PC-3 (cell line): ENCODE measurements around the gene ZNF672. TPM values are rescaled to one million over a fixed set of nuclear protein-coding genes. Genes with fewer than 3 reads are reported as not detected.

ENCODE experiments used
- ATAC-seq: fragments of 200-7000 bp; cut with Tn5 transposase; 2 replicates; pipeline ENCODE4 v1.9.1; 2020; ENCODE audit warnings: mild to moderate bottlenecking, moderate library complexity
- BruUV-seq: library from RNA; stranded (reverse); fragments of 400-500 nt; replicated peaks from 2 replicates; lab custom pipeline; 2021; lab: Mats Ljungman, UMichigan
- CTCF ChIA-PET: fragments of 300-600 bp; sonication (Branson Sonifier 250); formaldehyde crosslinking; loops from one replicate; lab custom pipeline; 2022; ENCODE audit warnings: antibody characterized with exemption; lab: Charles Lee
- POLR2A ChIA-PET: fragments of 300-600 bp; sonication (Branson Sonifier 250); formaldehyde crosslinking; loops from one replicate; lab custom pipeline; 2022; ENCODE audit warnings: antibody characterized with exemption; ENCODE audit not compliant: unreplicated experiment; lab: Charles Lee
- DNase-seq: peaks from one replicate; pipeline ENCODE4 v3.0.0-alpha.2; 2015
- H2AFZ ChIP-seq: fragments of 300-600 bp; sonication (generic); 2 replicates; pipeline ENCODE4 v1.6.0; 2016; ENCODE audit warnings: antibody characterized with exemption, low read length
- H3F3A ChIP-seq: fragments of 300-600 bp; sonication (generic); one replicate; pipeline ENCODE4 v1.6.0; 2017; ENCODE audit warnings: antibody characterized with exemption, low read length, control low read depth, mild to moderate bottlenecking; ENCODE audit not compliant: unreplicated experiment
- H3K27ac ChIP-seq: fragments of 300-600 bp; sonication (generic); 2 replicates; pipeline ENCODE4 v1.5.1; 2016; ENCODE audit warnings: mild to moderate bottlenecking, low read length
- H3K27me3 ChIP-seq: fragments of 300-600 bp; sonication (generic); 2 replicates; pipeline ENCODE4 v1.6.1; 2016; ENCODE audit warnings: low read length, mixed read lengths
- H3K36me3 ChIP-seq: fragments of 300-600 bp; sonication (generic); 2 replicates; pipeline ENCODE4 v1.6.1; 2016; ENCODE audit warnings: low read depth, mixed run types, low read length, mixed read lengths
- H3K4me1 ChIP-seq: fragments of 300-600 bp; sonication (generic); 2 replicates; pipeline ENCODE4 v1.5.1; 2016; ENCODE audit warnings: low read length; ENCODE audit not compliant: insufficient read depth
- H3K4me2 ChIP-seq: fragments of 300-600 bp; sonication (generic); 2 replicates; pipeline ENCODE4 v1.6.0; 2016; ENCODE audit warnings: low read length
- H3K4me3 ChIP-seq: fragments of 300-600 bp; sonication (generic); 2 replicates; pipeline ENCODE4 v1.5.1; 2016; ENCODE audit warnings: mild to moderate bottlenecking, low read length, mixed read lengths
- H3K79me2 ChIP-seq: fragments of 300-600 bp; sonication (generic); 2 replicates; pipeline ENCODE4 v1.6.1; 2017; ENCODE audit warnings: low read length, mixed read lengths
- H3K9ac ChIP-seq: fragments of 300-600 bp; sonication (generic); 2 replicates; pipeline ENCODE4 v1.6.0; 2016; ENCODE audit warnings: mild to moderate bottlenecking, low read length
- H3K9me2 ChIP-seq: fragments of 300-600 bp; sonication (generic); replicated peaks from 2 replicates; pipeline ENCODE4 v1.6.1; 2016; ENCODE audit warnings: mixed run types, low read length, mixed read lengths
- H3K9me3 ChIP-seq: fragments of 300-600 bp; sonication (generic); 2 replicates; pipeline ENCODE4 v1.6.1; 2016; ENCODE audit warnings: low read length, mixed read lengths
- H4K20me1 ChIP-seq: fragments of 300-600 bp; sonication (generic); 2 replicates; pipeline ENCODE4 v1.6.1; 2016; ENCODE audit warnings: low read length, mixed read lengths
- CTCF ChIP-seq: fragments of 300-600 bp; sonication (generic); conservative IDR thresholded peaks from 2 replicates; pipeline ENCODE4 v1.5.1; 2017; ENCODE audit warnings: antibody characterized with exemption, low read depth, mild to moderate bottlenecking, low read length
- EZH2 ChIP-seq: fragments of 300-600 bp; sonication (generic); IDR thresholded peaks from one replicate; pipeline ENCODE4 v1.6.1; 2017; ENCODE audit warnings: antibody characterized with exemption, mild to moderate bottlenecking, low read length; ENCODE audit not compliant: unreplicated experiment
- EZH2phosphoT487 ChIP-seq: fragments of 300-600 bp; sonication (generic); IDR thresholded peaks from 2 replicates; pipeline ENCODE4 v1.6.1; 2018; ENCODE audit warnings: mild to moderate bottlenecking, antibody characterized with exemption, low read length, borderline replicate concordance
- intact Hi-C: fragments of 100-400 bp; cut with micrococcal nuclease; formaldehyde crosslinking; loops from 2 replicates; pipeline ENCODE4 v1.9.0; 2023
- total RNA-seq: library from RNA; depleted of rRNA; stranded (reverse); fragments of >200 nt; gene quantifications from 2 replicates; pipeline ENCODE4 v1.2.3, GENCODE V29; 2014

Gene ZNF672
- total RNA-seq, 1 experiment from 2014 or later = 83.9 TPM

- Histone ChIP-seq H3K4me3 (no peak overlapping the region), H4K20me1 (no peaks in the 10 kb centered on the region), H3K9me3 (no peaks in the 10 kb centered on the region), H3K9me2 (no peaks in the 10 kb centered on the region), H3K36me3 (peaks cover 33% of the 10 kb centered on the region; the same call in 1 of the 2 replicates), H3K79me2 (peaks cover 54% of the 10 kb centered on the region), H3K4me2 (no peak overlapping the region), H3K27ac (no peak overlapping the region), H3F3A (no peaks in the 10 kb centered on the region), H3K27me3 (no peaks in the 10 kb centered on the region), H2AFZ (no peak overlapping the region), H3K9ac (no peak overlapping the region), H3K4me1 (peaks cover 12% of the 10 kb centered on the region)
- no peak for ATAC-seq
- POLR2A ChIA-PET = no interaction called here
- intact Hi-C loops = no loop called here
- no TSS peak for BruUV-seq
- TF ChIP-seq EZH2phosphoT487 (no peak), EZH2 (no peak), CTCF (no peak)
- no peak for DNase-seq
- CTCF ChIA-PET = no interaction called here
These were observed 4.8 kb downstream of the ZNF672 start for GRCh38 chr1:248842781-248843331.

GRCh38 chr1:248843687-248844086 lies 5.7 kb downstream of the ZNF672 start:
- Histone ChIP-seq H3K4me2 (no peak overlapping the region), H3K27ac (no peak overlapping the region), H3K9ac (no peak overlapping the region), H3K4me1 (peaks cover 12% of the 10 kb centered on the region), H3K36me3 (peaks cover 41% of the 10 kb centered on the region; the same call in 1 of the 2 replicates), H3K4me3 (no peak overlapping the region), H3K79me2 (peaks cover 54% of the 10 kb centered on the region), H3K9me2 (no peaks in the 10 kb centered on the region), H3K9me3 (no peaks in the 10 kb centered on the region), H3F3A (no peaks in the 10 kb centered on the region), H4K20me1 (no peaks in the 10 kb centered on the region), H3K27me3 (no peaks in the 10 kb centered on the region), H2AFZ (no peak overlapping the region)
- DNase-seq (no peak), ATAC-seq (no peak)
- ChIA-PET CTCF (no interaction called here), POLR2A (interaction anchor here (0.6 kb wide), 1 partner anchor 19 kb away, joined by 9 read pairs; no protein-coding TSS in a partner anchor)
- intact Hi-C loops = no loop called here
- TF ChIP-seq CTCF = no peak
- TF ChIP-seq EZH2 = no peak
- no peak for TF ChIP-seq EZH2phosphoT487
- no TSS peak for BruUV-seq

DNA sequence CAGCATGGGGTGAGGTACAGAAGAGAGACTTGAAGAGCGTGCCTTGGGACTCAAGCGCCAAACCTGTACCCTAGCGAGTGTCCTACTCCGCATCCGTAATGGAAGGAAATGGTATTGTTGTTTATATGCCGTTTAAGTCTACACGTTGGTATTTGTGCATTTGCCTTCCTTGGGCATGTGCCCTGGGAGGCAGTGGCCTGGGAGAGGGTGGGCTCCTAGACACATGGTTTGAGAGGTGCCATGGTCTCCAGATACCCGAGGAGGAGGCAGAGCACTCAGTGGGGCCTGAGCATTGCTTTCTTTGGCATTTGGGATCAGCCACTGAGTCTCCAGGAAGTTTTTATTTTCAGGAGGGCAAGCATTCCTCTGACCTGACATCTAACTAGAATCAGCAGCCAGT lies 6.5 kb downstream of the ZNF672 start:
- Histone ChIP-seq H4K20me1 (no peaks in the 10 kb centered on the region), H3K79me2 (peaks cover 47% of the 10 kb centered on the region), H3K27ac (no peak overlapping the region), H3K27me3 (no peaks in the 10 kb centered on the region), H3F3A (no peaks in the 10 kb centered on the region), H3K9ac (no peak overlapping the region), H3K4me3 (no peak overlapping the region), H3K9me2 (no peaks in the 10 kb centered on the region), H3K36me3 (peaks cover 50% of the 10 kb centered on the region), H3K4me1 (peaks cover 7% of the 10 kb centered on the region), H3K4me2 (no peak overlapping the region), H2AFZ (no peak overlapping the region), H3K9me3 (no peaks in the 10 kb centered on the region)
- TF ChIP-seq EZH2 (no peak), CTCF (no peak), EZH2phosphoT487 (no peak)
- ATAC-seq (no peak), DNase-seq (no peak)
- BruUV-seq = no TSS peak
- CTCF ChIA-PET = no interaction called here
- POLR2A ChIA-PET = no interaction called here
- intact Hi-C loops = no loop called here
